HG02759 (cell line): ENCODE results near the gene SLC38A3.

Source experiments
- ATAC-seq: cut with Tn5 transposase; IDR thresholded peaks from one replicate; pipeline ENCODE4 v1.9.1; 2021; ENCODE audit warnings: mild to moderate bottlenecking, moderate library complexity; ENCODE audit not compliant: unreplicated experiment

Gene SLC38A3

DNA sequence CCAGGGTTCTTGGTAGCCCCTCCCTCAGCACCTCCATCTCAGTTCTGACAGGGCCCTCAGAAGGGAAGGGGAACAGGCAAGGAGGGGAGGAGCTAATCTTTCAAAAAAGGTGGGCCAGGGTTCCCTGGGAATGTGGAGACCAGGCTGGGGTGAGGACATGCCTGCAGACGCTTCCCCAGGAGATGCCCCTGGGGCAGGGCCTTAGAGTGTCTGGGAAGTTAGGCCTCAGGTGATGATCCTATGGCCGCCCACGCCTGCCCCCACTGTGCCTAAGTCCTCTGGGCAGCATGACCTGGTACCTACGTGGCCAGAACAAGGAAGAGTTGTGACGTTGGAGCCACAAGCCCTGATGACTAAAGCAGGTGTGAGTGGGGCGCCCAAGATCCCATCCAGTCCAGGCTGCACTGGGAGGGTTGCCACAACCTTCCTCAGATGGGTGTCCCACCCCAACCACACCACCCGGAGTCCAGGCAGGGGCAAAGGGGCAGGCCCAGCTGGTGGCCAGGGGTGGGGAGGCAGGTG lies 60.0 kb downstream of the SLC38A3 start:
- no peak for ATAC-seq

DNA sequence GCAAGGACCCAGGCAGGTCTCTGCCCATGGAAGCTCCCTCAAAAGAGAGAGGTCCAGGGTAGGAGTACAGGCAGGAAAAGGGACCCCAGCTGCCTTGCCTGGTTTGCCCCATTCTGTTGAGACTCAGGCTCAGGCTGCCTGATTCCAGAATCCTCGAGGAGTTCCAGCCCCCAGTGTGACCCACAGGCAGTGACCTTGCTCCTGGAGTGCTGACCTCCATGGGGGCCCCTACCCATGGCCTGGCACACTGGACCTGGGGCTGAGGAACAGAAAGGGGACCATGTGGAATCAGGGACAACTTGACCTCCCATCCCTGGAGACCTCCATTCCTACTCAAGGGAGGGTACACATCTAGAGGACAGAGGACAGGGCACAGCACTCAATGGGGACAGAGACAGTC lies 60.5 kb downstream of the SLC38A3 start:
- no peak for ATAC-seq

DNA sequence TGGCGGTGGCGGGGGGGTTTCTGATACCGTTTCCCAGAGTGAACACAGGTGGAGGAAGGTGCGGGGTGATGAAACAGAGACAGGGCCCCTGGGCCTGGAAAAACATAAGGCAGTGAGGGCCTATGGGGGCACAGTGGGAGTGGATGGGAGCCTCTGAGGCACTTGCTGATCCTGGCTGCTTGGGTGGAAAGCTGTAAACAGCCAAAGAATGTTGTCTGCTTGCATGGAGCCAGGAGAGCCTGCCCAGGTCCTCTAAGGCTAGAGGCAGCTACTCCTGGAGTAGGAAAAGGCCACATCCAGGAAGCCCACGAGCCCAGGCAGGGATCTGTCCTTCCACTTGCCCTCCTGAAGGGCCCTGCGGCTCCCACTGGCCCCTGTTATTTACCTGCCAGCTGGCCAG lies 60.9 kb downstream of the SLC38A3 start:
- ATAC-seq = no peak

DNA sequence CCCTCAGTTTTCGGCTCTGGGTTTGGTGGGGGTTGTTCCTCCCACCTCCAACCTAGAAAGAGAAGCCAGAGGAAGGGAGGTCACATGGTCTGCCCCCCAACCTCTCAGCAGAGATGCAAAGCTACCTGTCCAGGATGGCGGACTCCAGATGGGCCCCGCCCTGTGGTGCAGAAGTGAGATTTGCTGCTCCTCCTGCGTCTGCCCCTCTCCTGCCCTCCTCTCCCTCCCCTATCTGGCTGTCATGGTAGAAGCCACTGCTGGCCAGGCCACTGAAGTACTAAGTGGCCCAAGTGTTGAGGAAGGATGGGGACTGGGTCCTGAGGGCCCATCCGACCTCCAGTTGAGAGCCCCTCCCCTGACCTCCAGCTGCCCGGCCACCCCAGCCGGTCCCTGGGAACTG lies 61.8 kb downstream of the SLC38A3 start:
- ATAC-seq = no peak

DNA sequence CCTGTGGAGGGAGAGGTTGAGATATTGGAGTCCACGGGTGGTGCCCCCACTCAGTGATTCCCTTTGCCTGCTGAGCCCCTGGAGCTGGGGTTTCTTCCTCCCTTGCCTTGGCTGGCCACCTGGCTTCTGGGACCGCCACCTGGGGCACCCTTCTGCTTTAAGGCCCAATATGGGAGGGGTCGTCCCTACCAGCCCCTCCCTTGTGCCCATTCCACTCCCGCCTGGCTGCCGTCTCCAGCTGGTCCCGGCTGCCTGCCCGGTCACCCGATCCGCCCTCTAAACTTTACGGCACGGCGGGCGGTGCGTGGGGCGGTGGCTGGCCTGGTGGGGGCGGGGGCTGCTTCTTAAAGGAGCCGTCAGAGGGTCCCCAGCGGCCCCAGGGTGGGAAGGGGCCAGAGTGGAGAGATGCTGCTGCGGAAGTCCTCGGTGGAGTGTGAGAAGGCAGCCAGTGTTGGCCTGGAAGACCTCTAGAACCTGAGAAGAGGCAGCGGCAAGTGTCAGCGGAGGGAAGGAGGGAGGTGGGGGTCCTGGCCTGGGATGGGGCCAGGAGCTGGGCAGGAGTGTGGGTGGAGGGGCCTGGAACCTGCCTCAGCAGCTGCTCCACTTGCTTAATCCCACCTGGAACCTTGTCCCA lies 62.3 kb downstream of the SLC38A3 start:
- ATAC-seq = no peak

DNA sequence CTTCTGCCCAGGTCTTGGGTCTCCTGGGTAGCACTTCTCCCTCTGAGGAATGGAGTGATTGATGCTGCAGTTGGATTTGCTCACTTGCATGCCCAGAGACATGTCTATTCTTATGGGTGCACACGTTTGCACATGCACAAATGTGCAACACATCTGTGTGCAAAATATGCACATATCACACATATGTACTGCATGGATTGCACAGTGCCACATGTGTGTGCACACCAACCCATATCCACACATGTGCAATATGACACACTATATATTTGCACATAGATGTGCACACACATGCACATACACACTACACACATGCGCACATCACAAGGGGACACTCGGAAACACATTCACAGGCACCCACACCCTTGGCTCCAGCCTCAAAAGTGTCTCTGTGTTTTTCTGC lies 63.2 kb downstream of the SLC38A3 start:
- no peak for ATAC-seq

DNA sequence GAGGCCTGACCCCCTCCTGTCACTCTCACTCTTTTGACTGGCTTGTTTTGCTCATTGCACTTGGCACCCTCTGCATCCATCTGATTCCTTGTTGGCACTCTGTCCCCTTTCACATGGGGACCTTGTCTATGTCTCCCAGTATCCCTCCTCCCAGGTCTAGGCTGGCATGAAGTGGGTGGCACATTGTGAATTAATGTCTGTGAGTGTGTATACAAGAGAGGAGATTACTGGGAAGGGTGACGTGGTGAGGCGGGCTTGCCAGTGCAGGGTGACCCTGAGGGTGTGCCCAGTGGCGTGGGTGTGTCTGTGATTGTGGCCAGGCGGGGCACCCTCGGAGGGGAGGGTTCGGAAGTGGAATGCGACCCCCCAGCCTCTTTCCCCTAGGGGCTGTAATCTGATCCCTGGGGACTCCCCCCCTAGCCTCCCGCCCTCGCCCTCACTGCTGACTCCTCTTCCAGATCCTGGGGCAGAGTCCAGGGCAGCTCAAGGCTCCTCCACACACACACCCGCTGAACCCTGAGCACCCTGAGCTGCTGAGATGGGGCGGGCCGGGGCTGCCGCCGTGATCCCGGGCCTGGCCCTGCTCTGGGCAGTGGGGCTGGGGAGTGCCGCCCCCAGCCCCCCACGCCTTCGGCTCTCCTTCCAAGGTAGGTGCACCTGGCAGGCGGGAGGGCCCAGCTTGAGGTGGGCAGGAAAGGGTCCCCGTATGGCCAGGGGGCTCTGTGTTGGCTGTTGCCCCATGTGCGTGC lies 63.8 kb downstream of the SLC38A3 start, which contains the start of gene SEMA3B:
TSS of gene SEMA3B (plus strand) at position 445 of the 749 bp plus-strand sequence. CDS start at position 539, 94 bp downstream.
- ATAC-seq = no peak

DNA sequence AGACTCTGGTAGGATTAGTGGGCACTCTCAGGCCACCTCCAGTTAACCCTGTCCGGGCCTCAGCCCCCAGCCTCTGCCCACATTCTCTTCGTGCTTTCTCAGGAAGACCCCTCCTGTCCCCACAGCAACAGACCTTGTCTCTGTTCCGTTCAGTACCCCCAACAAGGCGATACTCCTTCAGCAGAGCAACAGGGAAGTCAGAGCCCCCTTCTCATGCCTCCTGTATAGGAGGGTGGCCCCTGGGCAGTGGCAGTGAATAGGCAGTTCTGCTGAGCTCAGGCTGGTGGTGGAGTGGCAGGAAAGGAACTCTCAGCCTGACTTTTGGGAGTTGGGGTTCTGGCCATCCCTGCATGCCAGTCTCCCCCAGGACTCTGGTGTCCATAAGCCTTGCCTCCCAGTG lies 64.4 kb downstream of the SLC38A3 start:
- no peak for ATAC-seq

DNA sequence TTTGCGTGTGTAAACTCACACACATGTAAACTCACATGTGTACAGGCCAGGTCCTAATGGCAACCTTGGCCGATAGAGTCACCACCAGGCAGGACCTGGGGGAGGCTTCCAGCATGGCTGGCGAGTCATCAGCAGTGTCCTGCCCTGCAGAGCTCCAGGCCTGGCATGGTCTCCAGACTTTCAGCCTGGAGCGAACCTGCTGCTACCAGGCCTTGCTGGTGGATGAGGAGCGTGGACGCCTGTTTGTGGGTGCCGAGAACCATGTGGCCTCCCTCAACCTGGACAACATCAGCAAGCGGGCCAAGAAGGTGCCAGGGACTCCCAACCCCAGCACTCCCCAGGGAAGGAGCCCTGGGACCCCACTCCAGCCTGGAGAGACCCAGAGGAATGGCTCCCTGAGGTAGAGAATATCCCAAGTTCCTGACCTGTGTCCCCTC lies 64.9 kb downstream of the SLC38A3 start:
- ATAC-seq = no peak

DNA sequence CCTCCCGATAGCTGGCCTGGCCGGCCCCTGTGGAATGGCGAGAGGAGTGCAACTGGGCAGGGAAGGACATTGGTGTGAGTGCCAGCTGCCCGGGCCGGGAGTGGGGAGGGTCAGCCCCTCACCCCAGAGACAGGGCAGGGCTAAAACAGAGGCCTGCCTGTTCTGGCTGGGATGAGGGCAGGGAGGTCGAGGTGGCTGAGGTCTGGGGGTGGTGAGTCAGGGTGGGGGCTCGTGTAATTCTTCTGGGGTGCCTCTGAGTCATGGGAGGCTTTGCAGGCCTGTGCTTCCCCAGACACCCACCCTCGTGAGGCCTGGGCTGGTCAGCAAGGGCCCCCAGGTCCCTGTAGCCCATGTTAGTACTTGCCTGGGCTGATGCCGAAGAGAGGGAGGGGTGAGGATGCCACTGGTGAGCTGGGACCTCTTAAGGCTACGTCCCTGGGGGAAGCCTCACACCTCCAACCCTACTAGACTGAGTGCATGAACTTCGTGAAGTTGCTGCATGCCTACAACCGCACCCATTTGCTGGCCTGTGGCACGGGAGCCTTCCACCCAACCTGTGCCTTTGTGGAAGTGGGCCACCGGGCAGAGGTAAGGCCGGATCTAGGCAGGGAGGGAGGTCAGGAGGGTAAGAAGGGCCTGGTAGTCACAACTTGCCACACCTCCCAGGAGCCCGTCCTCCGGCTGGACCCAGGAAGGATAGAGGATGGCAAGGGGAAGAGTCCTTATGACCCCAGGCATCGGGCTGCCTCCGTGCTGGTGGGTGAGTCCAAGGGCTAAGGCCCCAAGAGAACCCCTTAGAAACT lies 65.6 kb downstream of the SLC38A3 start:
- no peak for ATAC-seq
